Stimulated activated naive CD8-positive, alpha-beta T cell treated with anti-CD3 and anti-CD28 coated beads, Interleukin-15, amount 100 ng/mL, for 72 hours (primary cell): ENCODE data around the gene CPLANE2.
"Not testable (repeated sequence)": the region's sequence is repeated elsewhere in the genome, so short reads cannot be mapped to it uniquely, and the experiment has no call there.

Experiments
- ATAC-seq: fragments of 150-1000 bp; cut with Tn5 transposase; 2 replicates; pipeline ENCODE4 v1.10.0; 2021; ENCODE audit warnings: mild to moderate bottlenecking, moderate library complexity
- DNase-seq, 2 donors: peaks; one replicate each; pipeline ENCODE4 v3.0.0; 2021 to 2022
- H3K27ac Mint-ChIP-seq, 2 donors: one replicate each; pipeline ENCODE4 v1.8.0; 2022; ENCODE audit warnings: mild to moderate bottlenecking in 2 of 2, mixed read lengths in 2 of 2, moderate library complexity in 2 of 2
- H3K27me3 Mint-ChIP-seq: one replicate; pipeline ENCODE4 v1.8.0; 2022; ENCODE audit warnings: mixed read lengths
- H3K4me1 Mint-ChIP-seq: one replicate; pipeline ENCODE4 v1.8.0; 2022; ENCODE audit warnings: mild to moderate bottlenecking, mixed read lengths
- H3K4me3 Mint-ChIP-seq, 2 donors: one replicate each; pipeline ENCODE4 v1.8.0; 2022; ENCODE audit warnings: mild to moderate bottlenecking in 2 of 2, mixed read lengths in 2 of 2, moderate library complexity in 1 of 2
- H3K9me3 Mint-ChIP-seq, 2 donors: one replicate each; pipeline ENCODE4 v1.8.0; 2022; ENCODE audit warnings: mixed read lengths in 2 of 2

The CPLANE2 gene

GRCh38 chr1:16253332-16253922 is 16.4 kb upstream of the CPLANE2 start:
- peaks cover 38% of the 10 kb centered on the region for H3K4me1 Mint-ChIP-seq
- H3K27ac Mint-ChIP-seq = peak overlapping the region in 1 of 2 donors; percentile 35
- no peaks in the 10 kb centered on the region for H3K27me3 Mint-ChIP-seq
- H3K9me3 Mint-ChIP-seq = no peaks in the 10 kb centered on the region
- DNase-seq (no peak), ATAC-seq (no peak)
- H3K4me3 Mint-ChIP-seq = no peak overlapping the region

- no peak overlapping the region for H3K27ac Mint-ChIP-seq
Observed at GRCh38 chr1:16252912-16253311, 15.9 kb upstream of the CPLANE2 start.

DNA sequence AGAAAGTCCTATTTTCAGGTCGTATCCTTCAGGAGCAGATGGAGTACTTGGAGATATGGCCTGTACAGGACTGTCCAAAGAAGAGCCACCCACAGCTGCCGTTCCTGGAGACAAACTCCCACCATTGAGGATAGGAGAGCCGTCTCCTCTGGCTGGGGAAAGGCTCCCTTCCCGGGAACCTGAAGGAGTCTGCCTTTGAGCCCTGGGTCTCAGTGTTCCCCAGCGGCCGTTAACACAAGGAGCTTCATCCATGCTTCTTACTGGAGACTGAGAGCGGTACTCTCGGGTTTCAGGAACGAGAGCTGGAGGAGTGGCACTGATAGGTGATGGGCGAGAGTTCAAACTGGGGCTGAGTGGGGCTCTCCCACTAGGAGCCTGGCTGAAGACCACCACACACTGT is 14.4 kb upstream of the CPLANE2 start:
- H3K4me1 Mint-ChIP-seq = peaks cover 40% of the 10 kb centered on the region
- H3K27ac Mint-ChIP-seq = no peak overlapping the region
- H3K9me3 Mint-ChIP-seq = no peaks in the 10 kb centered on the region
- no peak overlapping the region for H3K4me3 Mint-ChIP-seq
- H3K27me3 Mint-ChIP-seq = no peaks in the 10 kb centered on the region
- DNase-seq = no peak
- no peak for ATAC-seq

More at GRCh38 chr1:16252912-16253311, 15.9 kb upstream of the CPLANE2 start:
- peaks cover 40% of the 10 kb centered on the region for H3K4me1 Mint-ChIP-seq
- DNase-seq (no peak), ATAC-seq (no peak)
- H3K4me3 Mint-ChIP-seq = no peak overlapping the region
- no peaks in the 10 kb centered on the region for H3K9me3 Mint-ChIP-seq
- no peaks in the 10 kb centered on the region for H3K27me3 Mint-ChIP-seq

DNA sequence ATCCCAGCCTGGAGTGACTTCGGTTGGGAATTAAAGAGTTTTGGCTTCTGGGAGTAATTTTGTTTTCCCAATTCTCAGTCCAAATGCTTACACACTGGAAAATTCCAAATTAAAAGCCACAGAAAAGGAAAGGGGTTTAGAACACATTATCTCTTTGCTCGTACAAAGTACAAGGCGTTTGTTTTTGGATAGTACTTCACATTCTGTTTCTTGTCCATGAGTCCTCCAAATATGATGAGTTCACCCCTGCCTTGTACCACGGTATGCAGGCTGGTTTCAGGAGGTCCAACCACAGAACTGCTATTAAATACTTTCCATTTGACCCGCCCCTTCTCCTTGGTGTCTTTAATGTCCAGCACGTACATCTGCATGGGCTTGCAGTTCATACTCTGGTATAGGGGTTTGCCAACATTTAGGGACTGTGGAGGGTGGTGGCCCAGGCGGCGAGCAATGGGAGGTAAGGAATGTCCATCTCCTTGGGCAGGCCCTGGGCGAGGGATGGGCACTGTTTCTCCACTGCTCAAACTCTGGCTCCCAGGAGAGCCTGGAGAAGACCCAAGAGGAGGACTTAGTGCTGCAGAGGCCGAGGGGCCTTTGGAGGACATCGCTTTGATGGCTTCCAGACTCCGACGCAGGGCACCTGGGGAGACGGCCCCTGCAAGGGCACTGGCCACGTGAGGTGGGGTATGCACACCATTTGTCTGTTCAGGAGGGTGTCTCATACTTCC is 13.7 kb upstream of the CPLANE2 start:
- Mint-ChIP-seq H3K27ac (no peak overlapping the region), H3K9me3 (no peaks in the 10 kb centered on the region), H3K4me3 (no peak overlapping the region), H3K4me1 (peaks cover 40% of the 10 kb centered on the region), H3K27me3 (no peaks in the 10 kb centered on the region)
- DNase-seq = no peak
- ATAC-seq = no peak

DNA sequence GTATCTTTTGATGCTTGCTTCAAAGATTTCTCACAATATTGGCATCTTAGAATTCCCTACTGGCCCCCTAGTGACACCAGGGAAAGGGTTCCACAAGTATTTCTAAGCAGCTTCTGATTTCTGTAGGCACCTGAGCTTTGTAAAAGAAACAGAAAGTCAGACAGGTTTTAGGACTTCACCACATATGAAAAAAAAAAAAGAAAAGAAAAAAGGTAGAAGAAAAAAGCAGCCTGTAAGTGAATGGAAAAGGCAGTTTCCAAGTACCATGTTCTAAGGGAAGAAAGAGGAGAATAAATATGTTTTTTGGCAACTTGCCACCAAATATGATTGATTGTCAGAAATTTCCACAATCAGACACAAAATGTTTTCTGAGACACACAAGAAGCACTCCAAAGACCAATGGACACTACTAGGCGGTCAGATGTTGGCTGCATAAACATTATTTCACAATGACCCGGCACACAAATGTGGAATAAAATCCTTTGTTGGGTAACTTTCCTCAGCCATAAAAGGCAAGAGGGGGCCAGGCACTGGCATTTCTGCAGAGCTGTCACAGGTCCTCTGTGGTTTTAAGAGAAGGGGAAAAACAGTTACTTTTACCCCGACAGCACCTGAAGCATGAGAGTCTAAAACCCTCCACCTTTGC is 12.7 kb upstream of the CPLANE2 start:
- H3K4me1 Mint-ChIP-seq = peaks cover 40% of the 10 kb centered on the region

GRCh38 chr1:16248603-16249516 is 11.9 kb upstream of the CPLANE2 start:
- H3K9me3 Mint-ChIP-seq = no peaks in the 10 kb centered on the region

More for the DNA sequence above, 12.7 kb upstream of the CPLANE2 start:
- DNase-seq (no peak), ATAC-seq (no peak)
- Mint-ChIP-seq H3K4me3 (peak overlapping the region; percentile 16 to 43), H3K27me3 (no peaks in the 10 kb centered on the region), H3K9me3 (no peaks in the 10 kb centered on the region), H3K27ac (peak overlapping the region in 1 of 2 donors; percentile 70)

DNA sequence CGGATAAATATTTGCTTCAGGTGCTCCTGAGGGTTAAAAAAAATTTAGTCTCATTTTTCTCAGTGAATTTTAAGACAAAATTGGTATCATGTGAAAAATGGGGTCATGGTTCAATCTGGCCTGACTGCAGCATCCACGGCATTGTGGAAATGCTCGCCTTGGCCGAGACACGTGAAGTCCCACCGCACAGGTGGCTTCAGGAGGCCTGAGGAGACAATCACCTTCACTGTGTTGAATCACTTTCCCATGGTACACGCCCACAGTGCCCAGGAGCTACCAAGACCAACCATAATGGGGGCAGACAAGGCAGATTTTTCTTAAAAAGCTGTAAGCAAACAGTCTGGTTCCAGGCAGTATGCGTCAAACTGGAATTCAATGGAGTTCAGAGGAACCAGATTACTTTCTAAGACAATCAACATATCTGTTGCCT is 11.0 kb upstream of the CPLANE2 start:
- Mint-ChIP-seq H3K27me3 (no peaks in the 10 kb centered on the region), H3K9me3 (no peaks in the 10 kb centered on the region), H3K4me3 (no peak overlapping the region), H3K27ac (peak overlapping the region in 1 of 2 donors; percentile 79), H3K4me1 (peaks cover 38% of the 10 kb centered on the region)
- ATAC-seq (no peak), DNase-seq (no peak)

More at GRCh38 chr1:16248603-16249516, 11.9 kb upstream of the CPLANE2 start:
- Mint-ChIP-seq H3K4me3 (no peak overlapping the region), H3K27ac (peak overlapping the region; percentile 79 to 82), H3K4me1 (peaks cover 42% of the 10 kb centered on the region), H3K27me3 (no peaks in the 10 kb centered on the region)
- ATAC-seq (peak; percentile 67), DNase-seq (no peak)

- DNase-seq (no peak), ATAC-seq (no peak)
- H3K27me3 Mint-ChIP-seq = no peaks in the 10 kb centered on the region
- H3K9me3 Mint-ChIP-seq = no peaks in the 10 kb centered on the region
- H3K4me1 Mint-ChIP-seq = peaks cover 38% of the 10 kb centered on the region
- no peak overlapping the region for H3K4me3 Mint-ChIP-seq
- no peak overlapping the region for H3K27ac Mint-ChIP-seq
Observed at GRCh38 chr1:16247441-16247840, 10.5 kb upstream of the CPLANE2 start.

DNA sequence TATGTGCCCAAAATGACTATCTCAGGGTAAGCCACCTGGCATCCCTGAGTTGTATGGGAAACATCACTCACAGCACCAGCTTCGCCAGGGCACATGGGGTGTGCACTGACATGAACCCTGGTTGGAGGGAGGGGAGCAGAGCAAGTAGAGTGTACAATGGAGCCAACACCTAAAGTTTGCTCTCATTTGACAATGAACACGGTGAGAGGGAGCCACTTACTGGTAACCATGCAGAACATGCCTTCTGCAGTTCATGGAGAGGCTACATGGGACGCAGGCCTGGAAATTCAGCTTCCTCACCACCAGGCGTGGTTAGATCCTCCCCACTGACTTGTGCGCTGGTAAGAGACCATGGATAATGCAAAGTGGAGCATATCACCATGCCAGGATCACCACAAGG is 10.0 kb upstream of the CPLANE2 start:
- ATAC-seq = no peak

DNA sequence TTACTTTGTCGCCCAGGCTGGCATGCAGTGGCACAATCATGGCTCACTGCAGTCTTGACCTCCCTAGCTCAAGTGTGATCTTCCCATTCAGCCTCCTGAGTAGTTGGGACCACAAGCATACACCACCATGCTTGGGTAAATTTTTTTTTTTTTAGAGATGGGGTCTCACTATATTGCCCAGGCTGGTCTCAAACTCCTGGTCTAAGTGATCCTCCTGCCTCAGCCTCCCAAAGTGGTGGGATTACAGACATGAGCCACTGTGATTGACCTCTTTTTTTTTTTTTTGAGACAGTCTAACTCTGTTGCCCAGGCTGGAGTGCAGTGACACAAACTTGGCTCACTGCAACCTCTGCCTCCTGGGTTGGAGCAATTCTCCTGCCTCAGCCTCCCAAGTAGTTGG is 9.3 kb upstream of the CPLANE2 start:
- peak overlapping the region in 1 of 2 donors; percentile 43 for H3K27ac Mint-ChIP-seq
- DNase-seq, ATAC-seq, H3K9me3 Mint-ChIP-seq, H3K4me3 Mint-ChIP-seq, H3K27me3 Mint-ChIP-seq: not testable (repeated sequence)
- peaks cover 34% of the 10 kb centered on the region for H3K4me1 Mint-ChIP-seq

More for the DNA sequence above, 10.0 kb upstream of the CPLANE2 start:
- Mint-ChIP-seq H3K27ac (peak overlapping the region in 1 of 2 donors; percentile 87), H3K4me1 (peaks cover 38% of the 10 kb centered on the region), H3K4me3 (no peak overlapping the region), H3K9me3 (no peaks in the 10 kb centered on the region), H3K27me3 (no peaks in the 10 kb centered on the region)
- DNase-seq = no peak

GRCh38 chr1:16245476-16246196 is 8.7 kb upstream of the CPLANE2 start:
- Mint-ChIP-seq H3K27me3 (no peaks in the 10 kb centered on the region), H3K4me3 (no peak overlapping the region), H3K9me3 (no peaks in the 10 kb centered on the region), H3K4me1 (peaks cover 28% of the 10 kb centered on the region), H3K27ac (peak overlapping the region in 1 of 2 donors; percentile 87)
- no peak for DNase-seq
- ATAC-seq = no peak

GRCh38 chr1:16244650-16245285 is 7.8 kb upstream of the CPLANE2 start:
- no peak overlapping the region for H3K4me3 Mint-ChIP-seq
- no peak overlapping the region for H3K27ac Mint-ChIP-seq
- no peaks in the 10 kb centered on the region for H3K27me3 Mint-ChIP-seq

DNA sequence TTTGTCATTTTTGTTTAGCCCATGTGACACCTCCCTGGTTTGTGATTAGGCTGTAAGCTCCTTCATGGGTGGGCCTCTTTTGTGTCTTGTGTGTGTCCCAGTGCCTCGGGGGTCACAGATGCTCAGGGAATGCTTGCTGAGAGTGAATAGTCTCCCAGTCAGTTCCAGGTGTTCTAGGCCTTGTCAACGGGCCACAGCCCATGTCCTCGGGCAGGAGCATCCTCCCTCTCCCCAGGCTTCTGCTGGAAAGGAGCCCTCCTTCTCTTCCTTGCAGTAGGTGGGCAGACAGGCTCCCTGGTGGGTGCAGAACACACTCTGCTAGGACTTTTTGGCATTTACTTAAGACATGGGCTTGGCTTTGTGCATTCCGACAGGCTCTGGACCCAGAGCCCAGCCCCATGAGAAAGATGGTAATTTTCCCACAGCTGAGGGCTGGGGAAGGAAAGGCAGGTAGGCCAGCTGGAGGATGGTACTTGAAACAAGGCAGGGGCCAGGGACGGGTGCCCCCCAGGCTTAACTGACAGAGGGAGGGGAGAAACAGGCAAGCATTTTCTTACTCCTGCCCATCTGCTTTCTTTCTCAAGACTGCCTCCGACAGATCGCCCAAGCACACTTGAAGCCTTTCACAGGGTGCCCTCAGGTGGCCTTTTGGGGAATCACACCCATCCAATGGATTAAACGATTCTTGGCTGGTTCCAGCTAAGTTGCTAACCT is 7.1 kb upstream of the CPLANE2 start:
- peak; percentile 77 for ATAC-seq
- no peaks in the 10 kb centered on the region for H3K27me3 Mint-ChIP-seq
- H3K27ac Mint-ChIP-seq = no peak overlapping the region
- H3K4me3 Mint-ChIP-seq = no peak overlapping the region
- peaks cover 16% of the 10 kb centered on the region for H3K4me1 Mint-ChIP-seq
- no peaks in the 10 kb centered on the region for H3K9me3 Mint-ChIP-seq
- DNase-seq = peak; percentile 64 to 69

More at GRCh38 chr1:16244650-16245285, 7.8 kb upstream of the CPLANE2 start:
- no peak for DNase-seq
- no peaks in the 10 kb centered on the region for H3K9me3 Mint-ChIP-seq
- peaks cover 23% of the 10 kb centered on the region for H3K4me1 Mint-ChIP-seq
- ATAC-seq = no peak

GRCh38 chr1:16243215-16243610 is 6.2 kb upstream of the CPLANE2 start:
- peaks cover 7% of the 10 kb centered on the region for H3K4me1 Mint-ChIP-seq
- H3K27ac Mint-ChIP-seq = no peak overlapping the region
- no peaks in the 10 kb centered on the region for H3K9me3 Mint-ChIP-seq
- ATAC-seq (no peak), DNase-seq (no peak)
- H3K27me3 Mint-ChIP-seq = no peaks in the 10 kb centered on the region
- no peak overlapping the region for H3K4me3 Mint-ChIP-seq
